Trophoblast cell (in vitro differentiated cells and primary cell): ENCODE results near the gene APMAP.

ENCODE experiments used
- DNase-seq, 2 donors: peaks; one replicate each; pipeline ENCODE4 v3.0.0-alpha.2; 2016
- H2AFZ ChIP-seq: 2 replicates; pipeline ENCODE4 v1.6.1; 2013; ENCODE audit warnings: low read length, moderate library complexity, mild to moderate bottlenecking; ENCODE audit not compliant: insufficient read depth, poor library complexity
- H2AK5ac ChIP-seq: 2 replicates; pipeline ENCODE4 v1.6.1; 2013; ENCODE audit warnings: mild to moderate bottlenecking, low read length
- H2BK120ac ChIP-seq: 2 replicates; pipeline ENCODE4 v1.6.1; 2013; ENCODE audit warnings: low read length, mild to moderate bottlenecking, moderate library complexity; ENCODE audit not compliant: insufficient read depth, poor library complexity
- H2BK12ac ChIP-seq: 2 replicates; pipeline ENCODE4 v1.6.1; 2013; ENCODE audit warnings: mild to moderate bottlenecking, low read length, moderate library complexity
- H2BK5ac ChIP-seq: 2 replicates; pipeline ENCODE4 v1.6.1; 2013; ENCODE audit warnings: low read length, low read depth, moderate library complexity, mild to moderate bottlenecking; ENCODE audit not compliant: poor library complexity
- H3K14ac ChIP-seq: 2 replicates; pipeline ENCODE4 v1.6.1; 2013; ENCODE audit warnings: mild to moderate bottlenecking, low read length
- H3K18ac ChIP-seq: 2 replicates; pipeline ENCODE4 v1.6.1; 2013; ENCODE audit warnings: mild to moderate bottlenecking, low read length
- H3K23ac ChIP-seq: 2 replicates; pipeline ENCODE4 v1.6.1; 2013; ENCODE audit warnings: low read length
- H3K27ac ChIP-seq: 2 replicates; pipeline ENCODE4 v1.5.1; 2013; ENCODE audit warnings: low read depth, mild to moderate bottlenecking, inconsistent platforms, low read length, moderate library complexity
- H3K27me3 ChIP-seq: 2 replicates; pipeline ENCODE4 v1.6.1; 2013; ENCODE audit warnings: inconsistent platforms, mild to moderate bottlenecking, low read length, moderate library complexity; ENCODE audit not compliant: insufficient read depth
- H3K36me3 ChIP-seq, 2 experiments: 1 replicate in 1 of 2; 2 replicates in 1 of 2; pipeline ENCODE4 v1.6.1; 2013; ENCODE audit warnings: low read length in 2 of 2, mild to moderate bottlenecking in 2 of 2, moderate library complexity in 1 of 2; ENCODE audit not compliant: insufficient read depth in 2 of 2, control insufficient read depth in 1 of 2
- H3K4ac ChIP-seq: 2 replicates; pipeline ENCODE4 v1.6.1; 2013; ENCODE audit warnings: low read depth, mild to moderate bottlenecking, low read length, moderate library complexity
- H3K4me1 ChIP-seq, 2 experiments: 1 replicate in 1 of 2; 2 replicates in 1 of 2; pipeline ENCODE4 v1.6.1; 2013; ENCODE audit warnings: low read length in 2 of 2, mild to moderate bottlenecking in 2 of 2, moderate library complexity in 1 of 2; ENCODE audit not compliant: insufficient read depth in 2 of 2, control insufficient read depth in 1 of 2
- H3K4me2 ChIP-seq: 2 replicates; pipeline ENCODE4 v1.6.1; 2013; ENCODE audit warnings: inconsistent platforms, mild to moderate bottlenecking, low read length, moderate library complexity
- H3K4me3 ChIP-seq: 2 replicates; pipeline ENCODE4 v1.5.1; 2013; ENCODE audit warnings: mild to moderate bottlenecking, low read depth, low read length, inconsistent platforms
- H3K79me1 ChIP-seq: one replicate; pipeline ENCODE4 v1.6.1; 2013; ENCODE audit warnings: low read length
- H3K79me2 ChIP-seq: 2 replicates; pipeline ENCODE4 v1.6.1; 2013; ENCODE audit warnings: low read length, mild to moderate bottlenecking; ENCODE audit not compliant: control insufficient read depth, insufficient read depth, poor library complexity
- H3K9ac ChIP-seq: 2 replicates; pipeline ENCODE4 v1.6.1; 2013; ENCODE audit warnings: mild to moderate bottlenecking, low read length
- H3K9me3 ChIP-seq: 2 replicates; pipeline ENCODE4 v1.6.1; 2013; ENCODE audit warnings: low read depth, mild to moderate bottlenecking, control low read depth, inconsistent platforms, low read length; ENCODE audit not compliant: insufficient read depth
- H4K12ac ChIP-seq: 2 replicates; pipeline ENCODE4 v1.6.1; 2013; ENCODE audit warnings: low read depth, mild to moderate bottlenecking, low read length, moderate library complexity
- H4K8ac ChIP-seq: 2 replicates; pipeline ENCODE4 v1.6.1; 2013; ENCODE audit warnings: low read depth, mild to moderate bottlenecking, low read length, moderate library complexity
- H4K91ac ChIP-seq: one replicate; pipeline ENCODE4 v1.6.1; 2013; ENCODE audit warnings: low read depth, mild to moderate bottlenecking, low read length, moderate library complexity
- WGBS: extraction: QIAGEN DNeasy Blood & Tissue Kit; methylation state at CpG from one replicate; pipeline ENCODE4 v1.1.7; 2013; ENCODE audit warnings: missing lambda C conversion rate; ENCODE audit not compliant: insufficient read length, insufficient coverage; ENCODE audit errors: extremely low coverage; 5-methylcytosine and 5-hydroxymethylcytosine counted together

The APMAP gene

GRCh38 chr20:24943731-24944130, 48.8 kb downstream of the APMAP start:
- Histone ChIP-seq H3K4ac (no peak overlapping the region), H3K9ac (no peak overlapping the region), H3K4me3 (no peak overlapping the region), H4K12ac (no peak overlapping the region), H3K79me1 (no peaks in the 10 kb centered on the region), H2AFZ (no peak overlapping the region), H4K8ac (no peak overlapping the region), H3K36me3 (no peaks in the 10 kb centered on the region), H3K27ac (no peak overlapping the region), H2BK12ac (no peak overlapping the region), H2BK120ac (no peak overlapping the region), H3K18ac (no peak overlapping the region), H2BK5ac (no peak overlapping the region), H2AK5ac (no peak overlapping the region), H3K27me3 (no peaks in the 10 kb centered on the region), H3K4me1 (no peaks in the 10 kb centered on the region), H3K79me2 (no peaks in the 10 kb centered on the region), H3K23ac (no peak overlapping the region), H3K4me2 (no peak overlapping the region), H3K9me3 (peaks cover 4% of the 10 kb centered on the region), H4K91ac (no peak overlapping the region), H3K14ac (no peak overlapping the region)
- DNase-seq: no peak
- WGBS: no CpG with 5 or more reads among the region's 3 CpGs

- Histone ChIP-seq H3K4me2 (no peak overlapping the region), H3K9ac (no peak overlapping the region), H2BK12ac (no peak overlapping the region), H3K23ac (no peak overlapping the region), H3K14ac (no peak overlapping the region), H3K36me3 (no peaks in the 10 kb centered on the region), H4K8ac (no peak overlapping the region), H3K79me1 (no peaks in the 10 kb centered on the region), H2AFZ (no peak overlapping the region), H3K9me3 (peaks cover 4% of the 10 kb centered on the region), H4K12ac (no peak overlapping the region), H3K79me2 (no peaks in the 10 kb centered on the region), H2BK120ac (no peak overlapping the region), H3K18ac (no peak overlapping the region), H3K27me3 (no peaks in the 10 kb centered on the region), H3K4me3 (no peak overlapping the region), H2BK5ac (no peak overlapping the region), H3K27ac (no peak overlapping the region), H2AK5ac (no peak overlapping the region), H3K4me1 (no peaks in the 10 kb centered on the region), H4K91ac (no peak overlapping the region), H3K4ac (no peak overlapping the region)
- DNase-seq: no peak
- no CpG with 5 or more reads among the region's 4 CpGs for WGBS
Measured at GRCh38 chr20:24943196-24943595, 49.4 kb downstream of the APMAP start.

- H2BK5ac ChIP-seq: no peak overlapping the region
- no peak overlapping the region for H3K9ac ChIP-seq
- no peak overlapping the region for H4K91ac ChIP-seq
- no peak overlapping the region for H3K4me2 ChIP-seq
- H3K4me3 ChIP-seq: no peak overlapping the region
- H3K79me2 ChIP-seq: no peaks in the 10 kb centered on the region
- no peak overlapping the region for H3K4ac ChIP-seq
- H3K79me1 ChIP-seq: no peaks in the 10 kb centered on the region
- no peak overlapping the region for H2AK5ac ChIP-seq
- no peaks in the 10 kb centered on the region for H3K36me3 ChIP-seq
- peak in 1 of 2 donors; percentile 51 for DNase-seq
- H2BK120ac ChIP-seq: no peak overlapping the region
- no peak overlapping the region for H2BK12ac ChIP-seq
- no peak overlapping the region for H4K8ac ChIP-seq
- no peak overlapping the region for H3K18ac ChIP-seq
- no peak overlapping the region for H3K23ac ChIP-seq
- no peak overlapping the region for H2AFZ ChIP-seq
- H3K14ac ChIP-seq: no peak overlapping the region
- no peak overlapping the region for H3K27ac ChIP-seq
- H3K9me3 ChIP-seq: peaks cover 4% of the 10 kb centered on the region
- no peak overlapping the region for H4K12ac ChIP-seq
- H3K27me3 ChIP-seq: no peaks in the 10 kb centered on the region
- no peaks in the 10 kb centered on the region for H3K4me1 ChIP-seq
- no CpG with 5 or more reads among the region's 6 CpGs for WGBS
Measured at GRCh38 chr20:24942679-24943078, 49.9 kb downstream of the APMAP start.

GRCh38 chr20:24939036-24939435, 53.5 kb downstream of the APMAP start:
- Histone ChIP-seq H2AK5ac (no peak overlapping the region), H3K18ac (no peak overlapping the region), H3K9me3 (peaks cover 13% of the 10 kb centered on the region), H4K8ac (no peak overlapping the region), H2BK12ac (no peak overlapping the region), H3K4me3 (no peak overlapping the region), H3K9ac (no peak overlapping the region), H4K91ac (no peak overlapping the region), H3K79me1 (no peaks in the 10 kb centered on the region), H3K4me2 (no peak overlapping the region), H2AFZ (no peak overlapping the region), H3K4ac (no peak overlapping the region), H3K27me3 (no peaks in the 10 kb centered on the region), H3K79me2 (no peaks in the 10 kb centered on the region), H2BK5ac (no peak overlapping the region), H4K12ac (no peak overlapping the region), H3K36me3 (peaks cover 0 to 3% of the 10 kb centered on the region in 2 experiments), H3K4me1 (no peaks in the 10 kb centered on the region), H3K23ac (no peak overlapping the region), H2BK120ac (no peak overlapping the region), H3K27ac (no peak overlapping the region), H3K14ac (no peak overlapping the region)
- no CpG with 5 or more reads among the region's 4 CpGs for WGBS
- no peak for DNase-seq
